Gastrocnemius medialis (tissue), 4 donors: Measurements from ENCODE around the gene PPIL6. TPM values are rescaled to one million over a fixed set of nuclear protein-coding genes. Genes with fewer than 3 reads are reported as not detected.

Experiments used
- ATAC-seq, 2 donors: fragments of 150-250 bp; one replicate each; pipeline ENCODE4 v1.9.1; 2016
- DNase-seq, 2 donors: peaks; one replicate each; pipeline ENCODE4 v3.0.0-alpha.2; 2019
- H3K27ac ChIP-seq, 4 donors: fragments of 200-600 bp; sonication (generic); 1 replicate in 1 of 4; 2 replicates in 3 of 4; pipeline ENCODE4 v1.5.1; 2016 to 2018; ENCODE audit warnings: mild to moderate bottlenecking in 2 of 4, moderate library complexity in 1 of 4
- H3K27me3 ChIP-seq, 3 donors: fragments of 200-600 bp; sonication (generic) in 2 of 3; 1 replicate in 1 of 3; 2 replicates in 2 of 3; pipeline versions ENCODE4 v1.5.1 to v1.6.0; 2016 to 2019; ENCODE audit warnings: mild to moderate bottlenecking in 1 of 3, moderate library complexity in 1 of 3
- H3K36me3 ChIP-seq, 2 donors: fragments of 200-600 bp; sonication (generic) in 1 of 2; one replicate each; pipeline ENCODE4 v1.5.1; 2017 to 2018
- H3K4me1 ChIP-seq, 2 donors: fragments of 200-600 bp; sonication (generic) in 1 of 2; one replicate each; pipeline ENCODE4 v1.5.1; 2016 to 2017; ENCODE audit warnings: mild to moderate bottlenecking in 2 of 2
- H3K4me3 ChIP-seq, 4 donors: fragments of 200-600 bp; sonication (generic) in 3 of 4; 1 replicate in 1 of 4; 2 replicates in 3 of 4; pipeline ENCODE4 v1.5.1; 2016 to 2019; ENCODE audit warnings: mild to moderate bottlenecking in 2 of 4
- H3K9me3 ChIP-seq, 3 donors: fragments of 200-600 bp; sonication (generic) in 2 of 3; 1 replicate in 1 of 3; 2 replicates in 2 of 3; pipeline ENCODE4 v1.5.1; 2016 to 2019
- POLR2A ChIP-seq, 2 donors: fragments of 450-650 bp; IDR thresholded peaks; one replicate each; pipeline ENCODE4 v1.6.1; 2017; ENCODE audit warnings: antibody characterized with exemption in 2 of 2, mild to moderate bottlenecking in 2 of 2, moderate library complexity in 2 of 2
- in situ Hi-C, 4 donors: fragments of 200-750 bp; cut with MboI; loops; one replicate each; pipeline versions ENCODE4 v1.15.0 to v1.8.0; 2017; ENCODE audit warnings: low sequenced_read_pairs in 4 of 4
- intact Hi-C: fragments of 100-400 bp; cut with DNase I; formaldehyde crosslinking; loops from one replicate; pipeline ENCODE4 v1.15.1; 2023; ENCODE audit warnings: low total_unique reads
- total RNA-seq, 4 donors: library from RNA; depleted of rRNA; stranded (reverse); fragments of >200 nt; gene quantifications; one replicate each; pipeline versions ENCODE4 v1.1.0 to v1.2.3, GENCODE V29; 2016
- TF ChIP-seq, protein P1 (sequence below), 5 experiments: fragments of 450-650 bp in 3 of 5; fragments of 200-600 bp in 2 of 5; sonication (generic) in 2 of 5; IDR thresholded peaks in 4 of 5; conservative IDR thresholded peaks in 1 of 5; 1 replicate in 4 of 5; 2 replicates in 1 of 5; pipeline ENCODE4 v1.5.1; 2016 to 2019; ENCODE audit warnings: antibody characterized with exemption in 5 of 5, mild to moderate bottlenecking in 3 of 5, moderate library complexity in 3 of 5

PPIL6 gene
- total RNA-seq, 4 donors from 2014 or later = 0.64 to 2.9 (median 1.3) TPM

DNA sequence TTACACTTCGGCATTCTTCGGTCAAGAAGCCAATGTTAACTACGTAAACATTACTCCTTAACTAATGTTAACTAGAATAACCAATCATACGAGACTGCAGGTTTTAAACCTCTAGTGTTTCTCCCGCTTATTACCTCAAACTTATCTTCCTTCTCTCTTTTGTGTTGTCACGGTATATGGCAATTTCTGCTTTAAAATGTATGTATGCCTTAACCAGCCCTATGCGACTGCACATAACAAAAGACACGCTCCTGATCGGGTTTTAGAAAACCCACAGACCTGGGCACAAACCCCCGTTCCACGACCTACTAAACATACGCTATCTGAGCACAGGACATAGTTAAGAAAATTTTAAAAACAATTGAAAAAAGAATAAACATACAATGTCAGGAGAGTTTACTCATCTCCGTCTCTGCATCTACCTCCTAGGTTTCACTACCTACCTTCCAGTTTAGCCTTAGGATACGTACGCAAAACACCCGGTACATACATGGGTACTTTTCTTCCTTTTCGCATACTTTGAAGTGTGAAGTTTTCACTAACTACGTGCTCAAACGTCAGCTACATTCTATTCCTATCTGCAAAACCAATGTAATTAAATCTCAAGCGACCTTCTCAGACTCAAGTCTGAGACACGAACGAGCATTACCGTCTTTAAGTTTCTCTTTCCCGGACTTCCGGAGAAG, 59.2 kb downstream of the PPIL6 start:
- H3K36me3 ChIP-seq = peaks cover 0 to 18% of the 10 kb centered on the region in 2 donors
- no peaks in the 10 kb centered on the region for H3K27me3 ChIP-seq
- no peak for TF ChIP-seq POLR2A (IDR thresholded peaks at IDR 0.05)
- TF ChIP-seq, protein P1, sequence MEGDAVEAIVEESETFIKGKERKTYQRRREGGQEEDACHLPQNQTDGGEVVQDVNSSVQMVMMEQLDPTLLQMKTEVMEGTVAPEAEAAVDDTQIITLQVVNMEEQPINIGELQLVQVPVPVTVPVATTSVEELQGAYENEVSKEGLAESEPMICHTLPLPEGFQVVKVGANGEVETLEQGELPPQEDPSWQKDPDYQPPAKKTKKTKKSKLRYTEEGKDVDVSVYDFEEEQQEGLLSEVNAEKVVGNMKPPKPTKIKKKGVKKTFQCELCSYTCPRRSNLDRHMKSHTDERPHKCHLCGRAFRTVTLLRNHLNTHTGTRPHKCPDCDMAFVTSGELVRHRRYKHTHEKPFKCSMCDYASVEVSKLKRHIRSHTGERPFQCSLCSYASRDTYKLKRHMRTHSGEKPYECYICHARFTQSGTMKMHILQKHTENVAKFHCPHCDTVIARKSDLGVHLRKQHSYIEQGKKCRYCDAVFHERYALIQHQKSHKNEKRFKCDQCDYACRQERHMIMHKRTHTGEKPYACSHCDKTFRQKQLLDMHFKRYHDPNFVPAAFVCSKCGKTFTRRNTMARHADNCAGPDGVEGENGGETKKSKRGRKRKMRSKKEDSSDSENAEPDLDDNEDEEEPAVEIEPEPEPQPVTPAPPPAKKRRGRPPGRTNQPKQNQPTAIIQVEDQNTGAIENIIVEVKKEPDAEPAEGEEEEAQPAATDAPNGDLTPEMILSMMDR (IDR thresholded peaks at IDR 0.05 in 4 of 5, conservative IDR thresholded peaks at IDR 0.05 in 1 of 5) = no peak
- in situ Hi-C loops = loop anchor here (5.0 to 10.0 kb wide), 5 partner anchors 76 to 286 kb away; partner anchors contain the start of genes CEP57L1 (in 3 of the 4) and SESN1 (in 2 of the 4)
- peak overlapping the region; percentile 87 to 100 (median 98) for H3K4me3 ChIP-seq
- H3K4me1 ChIP-seq = peaks cover 43 to 45% of the 10 kb centered on the region in 2 donors
- intact Hi-C loops = loop anchor here (5.0 to 10.0 kb wide), 7 partner anchors 76 to 1436 kb away; partner anchors contain the start of genes AK9, CDK19, FIG4 and MICAL1
- H3K27ac ChIP-seq = peak overlapping the region; percentile 96 to 100 (median 99)
- DNase-seq (no peak), ATAC-seq (no peak)
- H3K9me3 ChIP-seq = no peaks in the 10 kb centered on the region

DNA sequence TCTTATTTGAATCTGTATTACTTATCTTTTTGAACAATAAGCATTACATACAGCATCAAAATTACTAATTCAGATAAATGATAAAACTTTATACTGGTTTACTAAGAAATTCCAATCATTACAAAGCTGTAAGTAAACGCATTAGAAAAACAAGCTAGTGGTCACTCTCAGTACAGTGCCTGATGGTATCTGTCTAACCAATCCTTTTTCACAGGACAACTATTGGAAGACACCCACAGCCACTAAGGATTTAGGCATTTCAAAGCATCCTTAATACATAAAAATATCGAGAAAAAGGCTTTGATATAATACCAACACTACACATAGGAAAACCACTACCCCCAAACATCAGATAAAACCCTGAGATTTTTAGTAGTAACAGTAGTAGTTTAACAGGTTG, 60.7 kb downstream of the PPIL6 start:
- H3K27ac ChIP-seq = peak overlapping the region in 3 of 4 donors; percentile 96 to 100 (median 99)
- H3K4me1 ChIP-seq = peaks cover 41 to 42% of the 10 kb centered on the region in 2 donors
- H3K36me3 ChIP-seq = peaks cover 0 to 33% of the 10 kb centered on the region in 2 donors
- H3K9me3 ChIP-seq = no peaks in the 10 kb centered on the region
- TF ChIP-seq, protein P1 (IDR thresholded peaks at IDR 0.05 in 4 of 5, conservative IDR thresholded peaks at IDR 0.05 in 1 of 5) = no peak
- no peak for TF ChIP-seq POLR2A (IDR thresholded peaks at IDR 0.05)
- peak overlapping the region; percentile 87 to 100 (median 98) for H3K4me3 ChIP-seq
- intact Hi-C loops = loop anchor here (5.0 to 10.0 kb wide), 7 partner anchors 78 to 1438 kb away; partner anchors contain the start of genes AK9, CDK19, FIG4 and MICAL1
- DNase-seq (no peak), ATAC-seq (no peak)
- no peaks in the 10 kb centered on the region for H3K27me3 ChIP-seq
- in situ Hi-C loops = loop anchor here (5.0 to 10.0 kb wide), 5 partner anchors 75 to 285 kb away; partner anchors contain the start of genes CEP57L1 (in 3 of the 4) and SESN1 (in 2 of the 4)

DNA sequence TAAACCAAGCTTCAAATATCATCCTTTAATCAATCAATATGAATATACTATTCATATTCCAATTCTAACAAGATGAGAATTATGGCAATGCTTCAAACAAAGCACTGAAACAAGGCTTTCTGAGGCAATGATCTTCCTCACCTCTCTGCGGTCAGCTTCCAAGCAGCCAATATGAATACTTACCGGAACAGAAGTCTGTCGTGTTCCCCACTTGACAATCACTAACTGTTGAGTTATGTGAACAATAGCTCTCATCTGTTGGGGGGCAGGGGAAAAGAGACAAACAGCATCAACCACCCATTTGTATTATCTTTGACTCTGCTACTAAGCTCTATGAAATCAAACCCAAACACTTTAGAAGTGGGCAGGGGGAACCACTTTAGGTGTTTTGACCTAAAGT, 62.7 kb downstream of the PPIL6 start:
- peaks cover 0 to 42% of the 10 kb centered on the region in 2 donors for H3K36me3 ChIP-seq
- H3K4me3 ChIP-seq = no peak overlapping the region
- H3K27ac ChIP-seq = peak overlapping the region in 1 of 4 donors; percentile 20
- in situ Hi-C loops = no loop called here
- H3K27me3 ChIP-seq = no peaks in the 10 kb centered on the region
- DNase-seq = no peak
- peaks cover 48% of the 10 kb centered on the region in 2 donors for H3K4me1 ChIP-seq
- H3K9me3 ChIP-seq = no peaks in the 10 kb centered on the region
- TF ChIP-seq POLR2A (IDR thresholded peaks at IDR 0.05) = no peak
- TF ChIP-seq, protein P1 (IDR thresholded peaks at IDR 0.05 in 4 of 5, conservative IDR thresholded peaks at IDR 0.05 in 1 of 5) = no peak
- no peak for ATAC-seq
- intact Hi-C loops = no loop called here

DNA sequence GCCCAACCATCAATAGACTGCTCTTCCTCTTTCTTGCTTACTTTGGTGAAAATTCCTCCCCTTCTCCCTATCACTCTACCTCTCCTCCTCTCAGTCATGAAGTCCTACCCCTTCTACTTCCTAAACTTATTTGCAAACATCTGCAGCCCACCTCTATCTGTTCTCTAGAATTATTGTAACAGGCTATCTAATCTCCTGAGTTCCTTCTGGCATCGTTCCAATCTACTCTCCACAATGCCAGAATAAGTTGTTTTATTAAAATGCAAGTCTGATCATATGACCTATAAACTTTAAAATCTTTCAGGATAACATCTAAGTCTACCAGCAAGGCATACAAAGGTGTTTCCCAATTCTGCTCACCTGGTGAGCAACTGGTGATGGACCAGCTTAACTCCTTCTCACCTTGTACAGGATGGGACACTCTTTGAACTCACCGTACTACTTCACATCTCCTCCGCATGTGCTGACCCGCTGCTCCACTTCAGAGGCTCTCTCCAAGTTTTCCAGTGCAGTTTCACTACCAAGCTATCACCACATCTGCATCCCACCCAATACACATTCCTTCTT, 66.0 kb downstream of the PPIL6 start:
- H3K9me3 ChIP-seq = no peaks in the 10 kb centered on the region
- intact Hi-C loops = no loop called here
- ATAC-seq (no peak), DNase-seq (no peak)
- no peak overlapping the region for H3K4me3 ChIP-seq
- peak overlapping the region; percentile 55 to 80 (median 70) for H3K27ac ChIP-seq
- peaks cover 0 to 57% of the 10 kb centered on the region in 2 donors for H3K36me3 ChIP-seq
- in situ Hi-C loops = no loop called here
- peaks cover 49 to 52% of the 10 kb centered on the region in 2 donors for H3K4me1 ChIP-seq
- TF ChIP-seq, protein P1 (IDR thresholded peaks at IDR 0.05 in 4 of 5, conservative IDR thresholded peaks at IDR 0.05 in 1 of 5) = no peak
- TF ChIP-seq POLR2A (IDR thresholded peaks at IDR 0.05) = no peak
- H3K27me3 ChIP-seq = no peaks in the 10 kb centered on the region
